Kidney (tissue), 14 donors: Measurements from ENCODE around the gene WDFY2. TPM values are rescaled to one million over a fixed set of nuclear protein-coding genes. Genes with fewer than 3 reads are reported as not detected.
A peak's percentile ranks its signal among the peaks of the same experiment; 100 is the strongest.
"Not testable (repeated sequence)": the region's sequence is repeated elsewhere in the genome, so short reads cannot be mapped to it uniquely, and the experiment has no call there.

Experiments used
- DNase-seq, 5 donors: peaks; one replicate each; pipeline ENCODE4 v3.0.0-alpha.2; 2013 to 2020
- FAIRE-seq: peaks from 2 replicates; lab custom pipeline; 2012; peaks lifted over from hg19 to GRCh38; lab: Jason Lieb, UNC
- H3K27ac ChIP-seq, 2 donors: one replicate each; pipeline ENCODE4 v1.7.0; 2013; ENCODE audit warnings: low read depth in 2 of 2, low read length in 2 of 2, inconsistent platforms in 1 of 2
- H3K27me3 ChIP-seq: one replicate; pipeline ENCODE4 v1.7.1; 2013; ENCODE audit warnings: low read length, inconsistent platforms; ENCODE audit not compliant: control insufficient read depth, insufficient read depth
- H3K36me3 ChIP-seq, 3 donors: one replicate each; pipeline versions ENCODE4 v1.7.0 to v1.7.1; 2013; ENCODE audit warnings: low read length in 3 of 3, control low read depth in 1 of 3, inconsistent platforms in 1 of 3; ENCODE audit not compliant: insufficient read depth in 3 of 3, control insufficient read depth in 2 of 3
- H3K4me1 ChIP-seq, 3 donors: one replicate each; pipeline versions ENCODE4 v1.7.0 to v1.7.1; 2013; ENCODE audit warnings: low read length in 3 of 3, inconsistent platforms in 1 of 3, low read depth in 1 of 3; ENCODE audit not compliant: control insufficient read depth in 2 of 3, insufficient read depth in 2 of 3
- H3K4me3 ChIP-seq, 3 donors: one replicate each; pipeline versions ENCODE4 v1.7.0 to v1.8.1; 2013; ENCODE audit warnings: low read length in 3 of 3, control low read depth in 1 of 3, inconsistent platforms in 1 of 3
- H3K9ac ChIP-seq, 3 donors: one replicate each; pipeline versions ENCODE4 v1.7.0 to v1.7.1; 2013; ENCODE audit warnings: low read length in 3 of 3, control low read depth in 1 of 3, inconsistent platforms in 1 of 3
- H3K9me3 ChIP-seq, 3 donors: one replicate each; pipeline versions ENCODE4 v1.7.0 to v1.7.1; 2013; ENCODE audit warnings: low read length in 3 of 3, control low read depth in 1 of 3, inconsistent platforms in 1 of 3; ENCODE audit not compliant: control insufficient read depth in 2 of 3, insufficient read depth in 1 of 3
- CTCF ChIP-seq: IDR thresholded peaks from 3 replicates; pipeline ENCODE4 v1.5.1; 2012; ENCODE audit warnings: mild to moderate bottlenecking, moderate library complexity, borderline replicate concordance; ENCODE audit not compliant: insufficient read depth; ENCODE audit errors: extremely low read depth
- intact Hi-C: fragments of 100-400 bp; cut with DNase I; formaldehyde crosslinking; loops from one replicate; pipeline ENCODE4 v1.11.1; 2022
- polyA plus RNA-seq: library from polyadenylated mRNA; stranded (reverse); fragments of 350-450 nt; fragmentation: Illumina TruSeq; extraction: RNeasy Lipid Tissue Mini Kit (QIAGEN cat#74804); gene quantifications from one replicate; pipeline ENCODE4 v1.2.3, GENCODE V29; 2014; ENCODE audit warnings: low read depth, low replicate concordance; ENCODE audit not compliant: insufficient read depth
- total RNA-seq: library from RNA; stranded (reverse); fragmentation: NEBNext Ultra II Directional; extraction: Animal tissue kit (Norgen Biotek cat#: 25700); gene quantifications from one replicate; pipeline ENCODE4 v1.2.1, GENCODE V29; 2021
- donor health status: control.
- donor health status: control.
- donor health status: control.
- donor health status: control.
- donor health status: control.
- donor health status: DM: yes; HTN: yes; CAD: no.
- donor health status: Normal renal cell carcinoma (clear cell type).

The WDFY2 gene
- total and polyA plus RNA-seq, 2 donors from 2014 or later: 4.8 to 13.0 TPM

GRCh38 chr13:51542346-51543242 is 41.7 kb upstream of the WDFY2 start:
- no peak for FAIRE-seq
- peak in 2 of 5 donors; percentile 41 to 54 for DNase-seq
- no peaks in the 10 kb centered on the region for H3K9me3 ChIP-seq
- H3K27ac ChIP-seq: peak overlapping the region; percentile 45 to 72
- TF ChIP-seq CTCF: no peak
- no peaks in the 10 kb centered on the region for H3K36me3 ChIP-seq
- intact Hi-C loops: no loop called here
- peak overlapping the region in 2 of 3 donors; percentile 8 to 32 for H3K9ac ChIP-seq
- H3K4me1 ChIP-seq: peaks cover 0 to 13% (median 0%) of the 10 kb centered on the region in 3 donors
- peak overlapping the region in 2 of 3 donors; percentile 61 to 65 for H3K4me3 ChIP-seq
- H3K27me3 ChIP-seq: no peaks in the 10 kb centered on the region

- H3K9ac ChIP-seq, H3K27ac ChIP-seq, H3K36me3 ChIP-seq, DNase-seq, H3K27me3 ChIP-seq, intact Hi-C loops, FAIRE-seq, H3K4me3 ChIP-seq, H3K9me3 ChIP-seq: not testable (repeated sequence)
- peaks cover 0 to 13% (median 0%) of the 10 kb centered on the region in 3 donors for H3K4me1 ChIP-seq
These were observed 38.8 kb upstream of the WDFY2 start for GRCh38 chr13:51545446-51545845.

- intact Hi-C loops: no loop called here
- peak; percentile 49 for FAIRE-seq
- no peak overlapping the region for H3K27ac ChIP-seq
These were observed 36.7 kb upstream of the WDFY2 start for GRCh38 chr13:51547425-51548176.

More at GRCh38 chr13:51547425-51548176, 36.7 kb upstream of the WDFY2 start:
- H3K9ac ChIP-seq: no peak overlapping the region
- no peak for DNase-seq
- no peak for TF ChIP-seq CTCF
- H3K27me3 ChIP-seq: no peaks in the 10 kb centered on the region
- H3K4me3 ChIP-seq: no peak overlapping the region
- no peaks in the 10 kb centered on the region for H3K9me3 ChIP-seq
- H3K4me1 ChIP-seq: peaks cover 0 to 4% (median 0%) of the 10 kb centered on the region in 3 donors
- H3K36me3 ChIP-seq: no peaks in the 10 kb centered on the region
